Cardiac muscle cell (in vitro differentiated cells and primary cell): ENCODE data around the gene CARMIL1. TPM values are rescaled to one million over a fixed set of nuclear protein-coding genes. Genes with fewer than 3 reads are reported as not detected.
A peak's percentile ranks its signal among the peaks of the same experiment; 100 is the strongest.

Experiments
- DNase-seq, 2 donors: peaks; one replicate each; pipeline versions ENCODE4 v3.0.0 to v3.0.0-alpha.2; 2010 to 2017; ENCODE audit warnings: low read depth in 1 of 2, low spot score in 1 of 2
- H3K27ac ChIP-seq: fragments of 200-600 bp; sonication (generic); 2 replicates; pipeline ENCODE4 v1.5.1; 2016
- H3K27me3 ChIP-seq: fragments of 200-600 bp; sonication (generic); 2 replicates; pipeline ENCODE4 v1.6.0; 2016; ENCODE audit warnings: control low read depth
- H3K36me3 ChIP-seq: fragments of 200-600 bp; sonication (generic); 2 replicates; pipeline ENCODE4 v1.5.1; 2016; ENCODE audit warnings: control low read depth
- H3K4me1 ChIP-seq: fragments of 200-600 bp; sonication (generic); 2 replicates; pipeline ENCODE4 v1.8.1; 2017; ENCODE audit warnings: low read depth, mild to moderate bottlenecking, mixed run types
- H3K4me3 ChIP-seq: fragments of 200-600 bp; sonication (generic); 2 replicates; pipeline ENCODE4 v1.5.1; 2016; ENCODE audit warnings: mild to moderate bottlenecking
- H3K9me3 ChIP-seq: fragments of 200-600 bp; sonication (generic); 2 replicates; pipeline ENCODE4 v1.5.1; 2017; ENCODE audit warnings: low read depth, mild to moderate bottlenecking, control low read depth
- polyA plus RNA-seq: library from polyadenylated mRNA; unstranded; fragments of >200 nt; fragmentation: Nextera tagmentation; extraction: Ambion mirVana; gene quantifications from 2 replicates; pipeline ENCODE4 v1.2.1, GENCODE V29; 2016
- total RNA-seq: library from RNA; depleted of rRNA; stranded (reverse); fragments of >200 nt; gene quantifications from 2 replicates; pipeline ENCODE4 v1.2.3, GENCODE V29; 2016
- TF ChIP-seq, protein P1 (sequence below): IDR thresholded peaks from 2 replicates; pipeline ENCODE4 v1.5.1; 2012; ENCODE audit warnings: low read depth, mild to moderate bottlenecking, low read length

The CARMIL1 gene
- total and polyA plus RNA-seq, 2 experiments from 2014 or later = 15.7 to 63.6 TPM

DNA sequence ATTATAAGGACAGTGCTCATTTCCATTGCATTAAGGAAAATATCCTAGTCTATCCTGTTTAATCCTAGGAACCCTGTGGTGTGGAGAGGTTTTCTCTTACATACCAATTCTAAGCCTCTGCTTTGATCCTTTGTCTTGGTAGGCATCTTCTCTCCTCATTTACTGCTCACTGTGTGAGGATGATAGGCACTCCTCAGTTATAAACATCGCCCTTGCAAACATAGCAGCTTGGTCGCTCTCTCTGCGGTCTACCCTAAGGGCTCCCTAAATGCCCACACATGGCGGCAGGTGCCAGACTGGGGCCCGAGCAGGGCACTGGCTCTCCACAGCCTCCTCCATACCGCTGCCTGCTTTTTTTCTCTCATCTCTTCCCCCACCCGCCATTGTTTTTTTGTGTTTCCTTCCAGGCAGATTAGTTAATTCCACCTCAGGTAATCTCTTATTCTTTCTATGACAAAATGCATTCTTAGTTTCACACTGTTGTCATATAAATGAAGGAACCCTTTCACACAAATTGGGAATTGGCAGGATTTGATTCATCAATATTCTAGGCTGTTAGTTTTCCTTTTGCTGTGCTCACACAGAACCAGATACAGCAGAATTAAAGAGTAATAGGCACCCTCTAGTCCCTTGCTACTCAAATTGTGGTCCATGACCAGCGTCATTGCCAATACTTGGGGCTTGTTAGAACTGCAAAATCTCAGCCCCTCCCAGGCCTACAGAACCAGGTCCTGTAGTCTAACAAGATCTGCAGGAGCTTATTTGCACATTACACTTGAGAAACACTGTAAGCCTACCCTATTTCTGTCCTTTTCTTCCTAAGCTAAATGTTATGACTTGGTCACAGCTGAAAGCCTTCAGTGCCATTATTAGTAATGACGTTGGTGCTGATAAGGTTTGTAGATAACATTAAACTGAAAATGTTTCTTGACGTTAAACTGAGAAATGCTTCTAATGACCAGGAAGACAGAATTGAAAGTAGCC, 36.3 kb downstream of the CARMIL1 start:
- Histone ChIP-seq H3K9me3 (no peaks in the 10 kb centered on the region), H3K36me3 (no peaks in the 10 kb centered on the region), H3K4me3 (no peak overlapping the region), H3K27ac (peak overlapping the region; percentile 11), H3K27me3 (no peaks in the 10 kb centered on the region), H3K4me1 (peaks cover 40% of the 10 kb centered on the region)
- peak in 1 of 2 donors; percentile 53 for DNase-seq
- TF ChIP-seq, protein P1, sequence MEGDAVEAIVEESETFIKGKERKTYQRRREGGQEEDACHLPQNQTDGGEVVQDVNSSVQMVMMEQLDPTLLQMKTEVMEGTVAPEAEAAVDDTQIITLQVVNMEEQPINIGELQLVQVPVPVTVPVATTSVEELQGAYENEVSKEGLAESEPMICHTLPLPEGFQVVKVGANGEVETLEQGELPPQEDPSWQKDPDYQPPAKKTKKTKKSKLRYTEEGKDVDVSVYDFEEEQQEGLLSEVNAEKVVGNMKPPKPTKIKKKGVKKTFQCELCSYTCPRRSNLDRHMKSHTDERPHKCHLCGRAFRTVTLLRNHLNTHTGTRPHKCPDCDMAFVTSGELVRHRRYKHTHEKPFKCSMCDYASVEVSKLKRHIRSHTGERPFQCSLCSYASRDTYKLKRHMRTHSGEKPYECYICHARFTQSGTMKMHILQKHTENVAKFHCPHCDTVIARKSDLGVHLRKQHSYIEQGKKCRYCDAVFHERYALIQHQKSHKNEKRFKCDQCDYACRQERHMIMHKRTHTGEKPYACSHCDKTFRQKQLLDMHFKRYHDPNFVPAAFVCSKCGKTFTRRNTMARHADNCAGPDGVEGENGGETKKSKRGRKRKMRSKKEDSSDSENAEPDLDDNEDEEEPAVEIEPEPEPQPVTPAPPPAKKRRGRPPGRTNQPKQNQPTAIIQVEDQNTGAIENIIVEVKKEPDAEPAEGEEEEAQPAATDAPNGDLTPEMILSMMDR = no peak

GRCh38 chr6:25316626-25317025, 37.5 kb downstream of the CARMIL1 start:
- TF ChIP-seq, protein P1 = no peak
- DNase-seq = no peak
- Histone ChIP-seq H3K27me3 (no peaks in the 10 kb centered on the region), H3K4me1 (peaks cover 39% of the 10 kb centered on the region), H3K36me3 (no peaks in the 10 kb centered on the region), H3K4me3 (no peak overlapping the region), H3K27ac (no peak overlapping the region), H3K9me3 (no peaks in the 10 kb centered on the region)

- Histone ChIP-seq H3K27me3 (no peaks in the 10 kb centered on the region), H3K27ac (no peak overlapping the region), H3K9me3 (no peaks in the 10 kb centered on the region), H3K36me3 (no peaks in the 10 kb centered on the region), H3K4me1 (peaks cover 28% of the 10 kb centered on the region), H3K4me3 (no peak overlapping the region)
- TF ChIP-seq, protein P1 = no peak
- DNase-seq = no peak
Measured at GRCh38 chr6:25318589-25318988, 39.4 kb downstream of the CARMIL1 start.

DNA sequence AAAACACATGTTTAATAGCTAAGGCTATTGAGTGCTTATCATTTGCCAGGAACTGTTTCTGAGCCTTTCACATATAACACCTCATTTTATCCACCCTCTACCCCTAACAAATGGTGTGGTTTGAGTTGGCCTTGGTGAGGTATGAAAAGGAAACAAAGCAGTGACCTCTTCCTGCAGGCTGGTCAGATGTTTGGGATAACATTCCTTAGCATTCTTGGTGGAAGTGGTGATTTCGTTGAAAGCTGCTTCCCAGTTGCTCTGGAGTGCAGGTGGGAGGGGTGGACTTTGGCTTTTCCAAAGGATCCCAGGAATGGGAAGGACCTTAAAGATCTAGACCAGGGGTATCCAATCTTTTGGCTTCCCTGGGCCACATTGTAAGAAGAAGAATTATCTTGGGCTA, 41.3 kb downstream of the CARMIL1 start:
- DNase-seq = no peak
- TF ChIP-seq, protein P1 = no peak
- H3K4me3 ChIP-seq = no peak overlapping the region

GRCh38 chr6:25322692-25323091, 43.5 kb downstream of the CARMIL1 start:
- Histone ChIP-seq H3K4me3 (no peak overlapping the region), H3K4me1 (peaks cover 27% of the 10 kb centered on the region), H3K9me3 (no peaks in the 10 kb centered on the region), H3K36me3 (no peaks in the 10 kb centered on the region), H3K27me3 (no peaks in the 10 kb centered on the region), H3K27ac (no peak overlapping the region)
- DNase-seq = no peak
- TF ChIP-seq, protein P1 = no peak

More for the DNA sequence above, 41.3 kb downstream of the CARMIL1 start:
- Histone ChIP-seq H3K9me3 (no peaks in the 10 kb centered on the region), H3K27ac (no peak overlapping the region), H3K36me3 (no peaks in the 10 kb centered on the region), H3K27me3 (no peaks in the 10 kb centered on the region), H3K4me1 (peaks cover 18% of the 10 kb centered on the region)
